HG02798 (cell line): ENCODE measurements around the gene ITPRID2.
"Not testable (repeated sequence)": the region's sequence is repeated elsewhere in the genome, so short reads cannot be mapped to it uniquely, and the experiment has no call there.

Experiments
- ATAC-seq: cut with Tn5 transposase; IDR thresholded peaks from one replicate; pipeline ENCODE4 v1.9.1; 2021; ENCODE audit warnings: mild to moderate bottlenecking; ENCODE audit not compliant: unreplicated experiment, poor library complexity

The ITPRID2 gene

DNA sequence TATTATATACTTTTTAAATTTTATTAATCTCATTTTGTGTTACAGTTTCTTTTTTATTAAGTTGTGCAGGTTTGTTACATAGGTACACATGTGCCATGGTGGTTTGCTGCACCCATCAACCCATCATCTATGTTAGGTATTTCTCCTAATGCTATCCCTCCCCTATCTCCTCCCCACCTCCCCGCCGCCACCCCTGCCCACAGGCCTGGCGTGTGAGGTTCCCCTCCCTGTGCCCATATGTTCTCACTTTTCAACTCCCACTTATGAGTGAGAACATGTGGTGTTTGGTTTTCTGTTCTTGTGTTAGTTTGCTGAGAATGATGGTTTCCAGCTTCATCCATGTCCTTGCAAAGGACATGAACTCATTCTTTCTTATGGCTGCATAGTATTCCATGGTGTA lies 64.3 kb downstream of the ITPRID2 start:
- not testable (repeated sequence) for ATAC-seq

DNA sequence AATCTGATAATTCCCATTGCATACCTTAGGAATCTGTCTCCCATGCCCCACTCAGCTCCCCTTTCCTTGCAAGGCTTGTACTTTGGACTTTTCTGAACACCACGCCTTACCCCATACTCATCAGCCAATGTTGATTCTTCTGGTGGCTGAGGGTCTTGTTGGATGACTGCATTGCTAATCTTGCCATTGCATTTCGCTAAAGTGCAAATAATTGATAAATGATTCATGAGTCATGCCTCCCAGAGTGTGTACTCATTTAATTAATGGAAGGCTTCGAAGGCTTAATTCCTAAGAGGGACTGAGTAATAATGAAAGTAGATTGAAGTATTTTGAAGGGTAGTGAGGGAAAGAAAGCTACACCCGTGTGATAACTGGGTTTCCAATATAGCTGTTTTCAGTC lies 66.1 kb downstream of the ITPRID2 start:
- ATAC-seq: no peak

- ATAC-seq: no peak
Measured at GRCh38 chr2:181958726-181959125, 67.2 kb downstream of the ITPRID2 start.

DNA sequence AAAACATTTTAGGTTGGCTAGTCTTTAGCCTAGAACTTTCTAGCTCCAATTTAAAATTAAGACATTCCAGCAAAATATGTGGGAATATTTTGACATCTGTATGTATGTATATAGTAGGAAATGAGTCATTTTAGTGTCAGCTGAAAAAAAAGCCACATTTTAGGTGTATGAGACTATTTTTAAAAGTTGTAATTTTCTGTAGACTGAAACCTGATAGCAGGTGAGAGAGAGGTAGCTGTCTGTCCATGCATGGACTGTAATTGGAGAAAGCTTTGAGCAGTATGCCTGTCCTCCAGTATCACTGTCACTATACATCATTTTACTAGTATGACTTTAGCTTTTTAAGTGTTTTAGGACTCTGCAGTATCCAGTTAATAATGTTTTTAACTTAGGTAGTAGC lies 68.0 kb downstream of the ITPRID2 start:
- ATAC-seq: no peak

- ATAC-seq: not testable (repeated sequence)
Measured at GRCh38 chr2:181961167-181961566, 69.6 kb downstream of the ITPRID2 start.

DNA sequence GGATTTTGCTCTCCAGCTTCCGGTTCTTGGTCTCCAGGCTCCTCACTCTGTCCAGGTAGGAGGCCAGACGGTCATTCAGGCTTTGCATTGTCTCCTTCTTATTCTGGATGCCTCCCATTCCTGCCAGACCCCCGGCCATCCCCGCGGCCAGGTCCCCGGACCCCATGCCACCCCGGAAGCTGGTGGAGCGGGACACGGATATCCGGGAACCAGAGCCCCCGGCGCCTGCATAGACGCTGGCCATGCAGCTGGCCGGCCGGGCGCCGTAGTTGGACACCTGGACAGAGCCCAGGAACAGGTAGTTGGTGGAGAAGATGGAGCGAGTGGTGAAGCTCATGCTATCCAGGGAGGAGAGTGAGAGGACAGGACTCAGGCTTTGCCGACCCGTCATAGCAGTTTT lies 70.6 kb downstream of the ITPRID2 start:
- ATAC-seq: no peak

GRCh38 chr2:181970160-181970794 lies 78.7 kb downstream of the ITPRID2 start:
- ATAC-seq: no peak

- ATAC-seq: no peak
Measured at GRCh38 chr2:181971032-181971431, 79.5 kb downstream of the ITPRID2 start.

DNA sequence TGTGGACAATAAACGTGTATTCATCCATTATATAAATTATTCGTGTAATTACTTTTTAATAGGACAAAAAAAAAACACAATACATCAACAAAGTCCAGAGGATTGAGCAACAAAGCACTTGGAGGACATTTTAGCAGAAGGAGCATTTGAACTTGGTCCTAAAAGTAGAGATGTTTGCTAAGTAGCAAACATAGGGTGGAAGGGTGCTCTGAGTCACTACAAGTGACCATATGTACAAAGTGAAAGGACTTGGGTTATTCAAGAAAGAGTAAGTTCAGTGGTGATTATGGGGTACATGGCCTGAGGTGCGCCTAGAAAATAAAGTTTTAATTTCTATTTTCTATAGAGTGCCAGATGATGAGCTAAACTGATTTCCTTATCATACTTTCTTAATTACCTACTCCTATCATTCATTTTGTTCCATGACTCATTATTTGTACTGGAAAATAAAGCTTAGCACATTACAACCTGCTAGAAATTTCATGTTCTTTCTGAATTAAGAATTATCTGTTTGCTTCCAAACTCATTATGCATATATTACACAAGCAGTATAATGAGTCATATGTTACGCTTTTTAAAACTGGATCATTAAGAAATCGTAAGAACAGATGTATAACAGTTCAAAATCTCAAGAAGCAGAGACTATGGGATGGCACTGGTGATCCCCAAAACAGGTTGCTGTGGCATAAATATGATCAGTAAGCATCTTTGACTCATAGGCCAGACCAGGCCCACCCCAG lies 81.1 kb downstream of the ITPRID2 start:
- ATAC-seq: no peak

DNA sequence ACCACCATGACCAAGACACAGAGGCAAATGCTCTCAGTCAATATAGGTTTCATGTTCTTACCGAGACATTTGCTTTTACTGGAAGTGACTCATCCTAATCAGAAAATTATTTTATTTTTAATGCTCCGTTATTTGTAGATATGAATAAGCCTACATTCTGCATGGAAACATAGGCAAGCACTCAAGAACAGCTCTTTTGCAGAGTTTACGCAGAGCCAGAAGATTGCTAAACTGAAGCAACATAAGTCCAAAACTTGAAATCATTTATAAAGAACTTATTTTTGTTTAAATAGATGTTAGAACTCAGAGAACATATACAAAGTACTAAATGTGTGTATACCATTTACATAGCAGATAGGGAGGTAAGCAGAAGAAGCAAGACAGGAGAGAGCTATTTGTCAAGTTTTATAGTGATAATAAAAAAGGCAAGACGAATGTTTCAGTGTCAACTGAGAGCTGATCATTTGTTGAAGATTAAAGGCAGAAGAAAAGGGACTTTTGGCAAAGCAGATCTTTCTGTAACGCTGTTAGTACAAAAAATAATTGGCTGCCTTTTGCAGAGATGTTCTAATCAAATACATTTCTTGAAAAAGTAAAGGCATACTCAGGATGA lies 81.7 kb downstream of the ITPRID2 start:
- no peak for ATAC-seq

DNA sequence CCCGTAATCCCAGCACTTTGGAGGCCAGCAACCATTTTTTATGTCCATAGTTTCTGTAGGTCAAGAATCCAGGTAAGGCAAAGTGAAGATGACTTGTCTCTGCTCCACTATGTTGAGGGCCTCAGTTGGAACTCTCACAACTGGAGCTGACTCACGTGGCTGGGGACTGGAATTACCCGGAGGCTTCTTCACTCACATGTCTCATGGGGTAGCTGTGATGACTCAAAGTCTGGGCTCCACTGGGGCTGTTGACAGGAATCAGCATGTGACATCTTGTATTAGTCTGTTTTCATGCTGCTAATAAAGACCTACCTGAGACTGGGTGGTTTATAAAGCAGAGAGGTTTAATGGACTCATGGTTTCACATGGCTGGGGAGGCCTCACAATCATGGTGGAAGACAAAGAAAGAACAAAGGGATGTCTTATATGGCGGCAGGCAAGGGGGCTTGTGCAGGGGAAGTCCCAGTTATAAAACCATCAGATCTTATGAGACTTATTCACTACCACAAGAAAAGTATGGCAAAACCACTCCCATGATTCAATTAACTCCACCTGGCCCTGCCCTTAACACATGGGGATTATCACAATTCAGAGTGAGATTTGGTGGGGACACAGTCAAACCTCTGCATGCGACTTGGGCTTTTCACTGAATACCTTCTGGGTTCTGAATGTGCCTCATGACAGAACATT lies 86.3 kb downstream of the ITPRID2 start:
- peak; percentile 64 for ATAC-seq

DNA sequence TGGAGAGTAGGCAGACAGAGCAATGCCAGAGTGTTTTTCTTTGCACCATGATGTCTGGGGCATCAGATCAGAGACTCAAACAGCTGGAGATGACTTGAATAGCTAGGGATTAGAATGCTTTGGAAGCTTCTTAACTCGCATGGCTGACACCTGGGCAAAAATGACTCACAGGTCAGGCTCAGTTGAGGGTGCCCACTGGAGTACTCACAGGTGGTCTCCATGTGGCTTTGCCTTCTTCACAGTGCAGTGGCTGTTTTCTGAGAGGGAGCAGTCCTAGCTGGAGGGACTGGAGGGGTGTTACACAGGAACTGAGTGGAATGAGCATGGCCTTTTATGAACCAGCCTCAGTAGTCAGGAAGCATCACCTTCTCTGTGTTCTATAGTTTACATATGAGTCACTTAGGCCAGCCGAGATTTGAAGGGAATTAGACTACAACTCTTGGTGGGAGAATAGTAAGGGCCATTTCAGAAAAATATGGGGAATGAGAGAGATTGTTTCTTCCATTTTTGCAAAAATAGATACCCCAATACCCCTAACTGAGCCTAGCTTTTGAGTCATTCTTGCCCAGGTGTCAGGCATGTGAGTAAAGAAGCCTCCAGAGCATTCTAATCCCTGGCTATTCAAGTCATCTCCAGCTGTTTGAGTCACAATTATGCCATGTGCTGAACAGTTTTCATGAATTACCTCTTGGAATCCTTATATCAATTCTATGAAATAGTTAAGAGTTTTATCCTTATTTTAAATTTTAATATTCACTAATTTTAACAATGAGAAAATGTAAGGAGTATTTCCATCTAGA lies 87.0 kb downstream of the ITPRID2 start:
- ATAC-seq: no peak
